Activated CD8-positive, alpha-beta T cell treated with anti-CD3 and anti-CD28 coated beads, Interleukin-2, amount 10 ng/mL, durations not matched to agents 7 days and 5 days (primary cell): Measurements from ENCODE around the gene MTERF4. TPM values are rescaled to one million over a fixed set of nuclear protein-coding genes. Genes with fewer than 3 reads are reported as not detected.

Experiments
- ATAC-seq: fragments of 150-1000 bp; cut with Tn5 transposase; one replicate; pipeline ENCODE4 v1.10.0; 2021; ENCODE audit warnings: moderate library complexity
- CTCF ChIA-PET: fragments of 350-600 bp; sonication (Branson Sonifier 250); formaldehyde crosslinking; loops from one replicate; lab custom pipeline; 2021; ENCODE audit warnings: antibody characterized with exemption; lab: Charles Lee
- POLR2A ChIA-PET: fragments of 350-600 bp; sonication (Branson Sonifier 250); formaldehyde crosslinking; loops from one replicate; lab custom pipeline; 2021; ENCODE audit warnings: antibody characterized with exemption; lab: Charles Lee
- DNase-seq: peaks from one replicate; pipeline ENCODE4 v3.0.0-alpha.2; 2020
- H3K27ac Mint-ChIP-seq: one replicate; pipeline ENCODE4 v1.8.0; 2021; ENCODE audit warnings: mild to moderate bottlenecking, mixed read lengths
- H3K27me3 Mint-ChIP-seq: one replicate; pipeline ENCODE4 v1.8.0; 2021; ENCODE audit warnings: low read depth, mixed read lengths
- H3K36me3 Mint-ChIP-seq: one replicate; pipeline ENCODE4 v1.8.0; 2021; ENCODE audit warnings: low read depth, mixed read lengths
- H3K4me1 Mint-ChIP-seq: one replicate; pipeline ENCODE4 v1.8.0; 2021; ENCODE audit warnings: low read depth, mixed read lengths
- H3K4me3 Mint-ChIP-seq: one replicate; pipeline ENCODE4 v1.8.0; 2021; ENCODE audit warnings: mild to moderate bottlenecking, mixed read lengths
- H3K9me3 Mint-ChIP-seq: one replicate; pipeline ENCODE4 v1.8.0; 2022; ENCODE audit warnings: mixed read lengths; ENCODE audit not compliant: insufficient read depth
- total RNA-seq, 2 experiments: library from RNA; stranded (reverse); gene quantifications; one replicate each; pipeline ENCODE4 v1.2.3, GENCODE V29; 2021

Gene MTERF4
- total RNA-seq, 2 experiments from 2014 or later = 24.1 to 26.3 TPM

GRCh38 chr2:241120440-241120839, 18.4 kb upstream of the MTERF4 start:
- ATAC-seq (no peak), DNase-seq (no peak)
- CTCF ChIA-PET = no interaction called here
- Mint-ChIP-seq H3K27me3 (no peaks in the 10 kb centered on the region), H3K4me1 (no peaks in the 10 kb centered on the region), H3K9me3 (no peaks in the 10 kb centered on the region), H3K4me3 (no peak overlapping the region), H3K36me3 (peaks cover 28% of the 10 kb centered on the region), H3K27ac (no peak overlapping the region)
- POLR2A ChIA-PET = no interaction called here

GRCh38 chr2:241118737-241119505, 16.8 kb upstream of the MTERF4 start:
- ATAC-seq = no peak

GRCh38 chr2:241116606-241117560, 14.8 kb upstream of the MTERF4 start:
- H3K27ac Mint-ChIP-seq = no peak overlapping the region
- ATAC-seq (no peak), DNase-seq (no peak)
- peaks cover 34% of the 10 kb centered on the region for H3K36me3 Mint-ChIP-seq
- CTCF ChIA-PET = interaction anchor here (1.0 kb wide), 1 partner anchor 38 kb away, joined by 3 read pairs; no protein-coding TSS in a partner anchor
- no peak overlapping the region for H3K4me3 Mint-ChIP-seq
- no peaks in the 10 kb centered on the region for H3K27me3 Mint-ChIP-seq
- peaks cover 12% of the 10 kb centered on the region for H3K4me1 Mint-ChIP-seq
- no peaks in the 10 kb centered on the region for H3K9me3 Mint-ChIP-seq
- POLR2A ChIA-PET = interaction anchor here (1.0 to 1.1 kb wide), 2 partner anchors 8 to 32 kb away, joined by 3 to 4 read pairs; partner anchors contain the start of gene PASK

More at GRCh38 chr2:241118737-241119505, 16.8 kb upstream of the MTERF4 start:
- POLR2A ChIA-PET = no interaction called here
- CTCF ChIA-PET = no interaction called here
- peaks cover 38% of the 10 kb centered on the region for H3K36me3 Mint-ChIP-seq
- no peak overlapping the region for H3K27ac Mint-ChIP-seq
- no peak overlapping the region for H3K4me3 Mint-ChIP-seq
- no peaks in the 10 kb centered on the region for H3K9me3 Mint-ChIP-seq
- no peak for DNase-seq
- H3K27me3 Mint-ChIP-seq = no peaks in the 10 kb centered on the region
- no peaks in the 10 kb centered on the region for H3K4me1 Mint-ChIP-seq

- H3K4me3 Mint-ChIP-seq = no peak overlapping the region
- no peaks in the 10 kb centered on the region for H3K27me3 Mint-ChIP-seq
- H3K4me1 Mint-ChIP-seq = peaks cover 27% of the 10 kb centered on the region
- ATAC-seq (no peak), DNase-seq (no peak)
- peaks cover 25% of the 10 kb centered on the region for H3K36me3 Mint-ChIP-seq
- ChIA-PET POLR2A (no interaction called here), CTCF (no interaction called here)
- H3K9me3 Mint-ChIP-seq = no peaks in the 10 kb centered on the region
- no peak overlapping the region for H3K27ac Mint-ChIP-seq
Observed at GRCh38 chr2:241115361-241115760, 13.3 kb upstream of the MTERF4 start.

GRCh38 chr2:241114836-241115235, 12.7 kb upstream of the MTERF4 start:
- DNase-seq (no peak), ATAC-seq (no peak)
- H3K27me3 Mint-ChIP-seq = no peaks in the 10 kb centered on the region
- ChIA-PET CTCF (interaction anchor here (0.6 kb wide), 1 partner anchor 36 kb away, joined by 3 read pairs; no protein-coding TSS in a partner anchor), POLR2A (no interaction called here)
- no peaks in the 10 kb centered on the region for H3K9me3 Mint-ChIP-seq
- H3K4me3 Mint-ChIP-seq = no peak overlapping the region
- peaks cover 26% of the 10 kb centered on the region for H3K36me3 Mint-ChIP-seq
- H3K27ac Mint-ChIP-seq = no peak overlapping the region
- peaks cover 32% of the 10 kb centered on the region for H3K4me1 Mint-ChIP-seq

GRCh38 chr2:241112592-241112991, 10.5 kb upstream of the MTERF4 start:
- DNase-seq (peak; percentile 46), ATAC-seq (peak; percentile 16)
- Mint-ChIP-seq H3K4me1 (peaks cover 51% of the 10 kb centered on the region), H3K27me3 (no peaks in the 10 kb centered on the region), H3K36me3 (peaks cover 35% of the 10 kb centered on the region), H3K27ac (peak overlapping the region; percentile 70), H3K9me3 (no peaks in the 10 kb centered on the region), H3K4me3 (peak overlapping the region; percentile 52)
- POLR2A ChIA-PET = interaction anchor here (1.5 to 5.1 kb wide), 2 partner anchors 10 to 37 kb away, joined by 7 to 37 read pairs; partner anchors contain the start of genes MTERF4, PASK and PPP1R7
- CTCF ChIA-PET = interaction anchor here (0.7 to 1.9 kb wide), 4 partner anchors 11 to 103 kb away, joined by 3 to 10 read pairs (median 4); no protein-coding TSS in a partner anchor

- Mint-ChIP-seq H3K27ac (peak overlapping the region; percentile 70), H3K4me1 (peaks cover 51% of the 10 kb centered on the region), H3K27me3 (no peaks in the 10 kb centered on the region), H3K36me3 (peaks cover 38% of the 10 kb centered on the region), H3K9me3 (no peaks in the 10 kb centered on the region), H3K4me3 (peak overlapping the region; percentile 52)
- ChIA-PET POLR2A (interaction anchor here (1.5 to 5.1 kb wide), 3 partner anchors 10 to 37 kb away, joined by 7 to 37 read pairs (median 11); partner anchors contain the start of genes MTERF4, PASK and PPP1R7), CTCF (interaction anchor here (1.4 to 1.9 kb wide), 2 partner anchors 34 to 35 kb away, joined by 5 to 10 read pairs; no protein-coding TSS in a partner anchor)
- DNase-seq (no peak), ATAC-seq (no peak)
Observed at GRCh38 chr2:241112046-241112445, 10.0 kb upstream of the MTERF4 start.

- POLR2A ChIA-PET = interaction anchor here (1.7 to 5.1 kb wide), 3 partner anchors 9 to 38 kb away, joined by 8 to 37 read pairs (median 11); partner anchors contain the start of genes MTERF4, PASK and PPP1R7
- CTCF ChIA-PET = interaction anchor here (1.4 to 1.9 kb wide), 2 partner anchors 33 to 34 kb away, joined by 5 to 10 read pairs; no protein-coding TSS in a partner anchor
- H3K27ac Mint-ChIP-seq = peak overlapping the region; percentile 70
- H3K9me3 Mint-ChIP-seq = no peaks in the 10 kb centered on the region
- peaks cover 51% of the 10 kb centered on the region for H3K4me1 Mint-ChIP-seq
- H3K4me3 Mint-ChIP-seq = peak overlapping the region; percentile 73
- peaks cover 40% of the 10 kb centered on the region for H3K36me3 Mint-ChIP-seq
- ATAC-seq (peak; percentile 25), DNase-seq (no peak)
- no peaks in the 10 kb centered on the region for H3K27me3 Mint-ChIP-seq
Observed at GRCh38 chr2:241111440-241111805, 9.3 kb upstream of the MTERF4 start.

GRCh38 chr2:241110607-241111439, 8.7 kb upstream of the MTERF4 start:
- CTCF ChIA-PET = interaction anchor here (1.0 kb wide), 1 partner anchor 33 kb away, joined by 3 read pairs; no protein-coding TSS in a partner anchor
- Mint-ChIP-seq H3K9me3 (no peaks in the 10 kb centered on the region), H3K4me3 (peak overlapping the region; percentile 73), H3K4me1 (peaks cover 51% of the 10 kb centered on the region), H3K36me3 (peaks cover 41% of the 10 kb centered on the region), H3K27ac (peak overlapping the region; percentile 70), H3K27me3 (no peaks in the 10 kb centered on the region)
- DNase-seq (no peak), ATAC-seq (peak; percentile 38)
- POLR2A ChIA-PET = interaction anchor here (0.6 to 5.1 kb wide), 9 partner anchors 8 to 204 kb away, joined by 3 to 37 read pairs (median 5); partner anchors contain the start of genes HDLBP, MTERF4, PASK and PPP1R7

- Mint-ChIP-seq H3K27ac (peak overlapping the region; percentile 97), H3K36me3 (peaks cover 40% of the 10 kb centered on the region), H3K9me3 (no peaks in the 10 kb centered on the region), H3K4me3 (peak overlapping the region; percentile 73), H3K27me3 (no peaks in the 10 kb centered on the region), H3K4me1 (peaks cover 52% of the 10 kb centered on the region)
- ATAC-seq (peak; percentile 5), DNase-seq (no peak)
- ChIA-PET CTCF (interaction anchor here (1.0 to 1.2 kb wide), 2 partner anchors 32 to 39 kb away, joined by 3 read pairs; partner anchors contain the start of gene PASK), POLR2A (interaction anchor here (0.6 to 5.1 kb wide), 8 partner anchors 8 to 205 kb away, joined by 3 to 37 read pairs (median 6); partner anchors contain the start of genes HDLBP, MTERF4, PASK and PPP1R7)
Observed at GRCh38 chr2:241110089-241110606, 8.1 kb upstream of the MTERF4 start.
